ENCODE data around the gene MTREX. TPM values are rescaled to one million over a fixed set of nuclear protein-coding genes. Genes with fewer than 3 reads are reported as not detected.

The MTREX gene
- total RNA-seq, 6 experiments from 2014 or later = 65.1 to 78.2 (median 70.1) TPM

DNA sequence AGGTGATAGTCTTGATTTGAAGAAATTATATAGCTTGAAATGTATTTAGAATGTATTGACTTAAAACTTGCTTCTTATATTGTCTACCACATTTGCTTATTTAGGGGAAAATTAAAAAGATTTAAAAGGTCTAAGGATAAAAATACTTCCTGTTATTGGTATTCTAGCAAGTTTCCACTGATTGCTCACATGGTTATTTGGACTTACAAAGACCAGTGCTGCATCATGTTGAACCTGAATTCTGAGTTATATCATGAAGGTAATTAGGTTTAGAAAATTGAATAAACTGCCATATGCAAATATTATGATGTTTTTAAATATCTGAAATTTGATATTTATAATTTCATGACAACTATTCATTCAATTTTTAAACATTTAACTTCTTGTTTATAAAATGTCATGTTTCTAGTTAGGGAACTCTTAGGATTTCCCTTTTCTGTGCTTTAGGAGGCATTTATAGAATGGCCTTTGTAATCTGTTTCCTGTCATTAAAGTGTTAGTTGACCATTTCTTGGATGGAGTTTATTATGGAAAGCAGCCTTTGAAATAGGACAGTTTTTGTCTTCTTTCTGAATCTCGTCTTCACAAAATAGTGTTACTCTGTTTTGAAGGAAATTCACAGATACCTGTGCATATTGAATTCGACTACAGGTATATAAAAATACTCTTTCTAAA lies 85.8 kb downstream of the MTREX start:
- H3K9me3 Mint-ChIP-seq = no peaks in the 10 kb centered on the region
- TF ChIP-seq, protein P1, sequence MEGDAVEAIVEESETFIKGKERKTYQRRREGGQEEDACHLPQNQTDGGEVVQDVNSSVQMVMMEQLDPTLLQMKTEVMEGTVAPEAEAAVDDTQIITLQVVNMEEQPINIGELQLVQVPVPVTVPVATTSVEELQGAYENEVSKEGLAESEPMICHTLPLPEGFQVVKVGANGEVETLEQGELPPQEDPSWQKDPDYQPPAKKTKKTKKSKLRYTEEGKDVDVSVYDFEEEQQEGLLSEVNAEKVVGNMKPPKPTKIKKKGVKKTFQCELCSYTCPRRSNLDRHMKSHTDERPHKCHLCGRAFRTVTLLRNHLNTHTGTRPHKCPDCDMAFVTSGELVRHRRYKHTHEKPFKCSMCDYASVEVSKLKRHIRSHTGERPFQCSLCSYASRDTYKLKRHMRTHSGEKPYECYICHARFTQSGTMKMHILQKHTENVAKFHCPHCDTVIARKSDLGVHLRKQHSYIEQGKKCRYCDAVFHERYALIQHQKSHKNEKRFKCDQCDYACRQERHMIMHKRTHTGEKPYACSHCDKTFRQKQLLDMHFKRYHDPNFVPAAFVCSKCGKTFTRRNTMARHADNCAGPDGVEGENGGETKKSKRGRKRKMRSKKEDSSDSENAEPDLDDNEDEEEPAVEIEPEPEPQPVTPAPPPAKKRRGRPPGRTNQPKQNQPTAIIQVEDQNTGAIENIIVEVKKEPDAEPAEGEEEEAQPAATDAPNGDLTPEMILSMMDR (IDR thresholded peaks at IDR 0.05) = no peak
- H3K36me3 Mint-ChIP-seq (ENCODE audit: low read depth) = peaks cover 39% of the 10 kb centered on the region
- H3K4me1 Mint-ChIP-seq (ENCODE audit: low read depth) = no peaks in the 10 kb centered on the region
- no peaks in the 10 kb centered on the region; the same call in 1 of the 2 replicates for H3K27me3 Mint-ChIP-seq (ENCODE audit: insufficient read depth)
- H3K27ac Mint-ChIP-seq = no peak overlapping the region
- no peak for DNase-seq
- H3K4me3 Mint-ChIP-seq = no peak overlapping the region

DNA sequence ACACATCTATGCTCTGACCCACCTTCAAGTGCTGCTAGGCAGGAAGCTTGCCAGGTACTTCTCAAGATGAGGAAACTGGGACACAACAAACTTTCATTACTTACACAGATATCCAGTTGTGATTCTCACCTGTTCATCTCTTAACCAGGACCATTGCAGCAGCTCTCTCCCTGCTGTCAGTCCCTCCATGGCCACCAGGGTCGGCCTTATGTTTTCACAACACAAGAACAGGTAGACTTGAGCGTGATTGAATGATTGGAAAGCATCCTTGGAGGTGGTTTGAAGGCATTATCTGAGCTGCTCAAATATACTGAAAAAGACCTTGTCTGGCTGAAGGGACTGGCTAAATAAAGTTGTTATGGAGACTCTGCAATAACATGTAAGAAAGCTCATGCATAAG lies 94.4 kb downstream of the MTREX start:
- Mint-ChIP-seq H3K27ac (no peak overlapping the region), H3K36me3 (ENCODE audit: low read depth) (peaks cover 5% of the 10 kb centered on the region; the same call in 1 of the 2 replicates), H3K4me1 (ENCODE audit: low read depth) (no peaks in the 10 kb centered on the region), H3K4me3 (no peak overlapping the region), H3K9me3 (no peaks in the 10 kb centered on the region), H3K27me3 (ENCODE audit: insufficient read depth) (no peaks in the 10 kb centered on the region)
- TF ChIP-seq, protein P1 (IDR thresholded peaks at IDR 0.05) = peak; percentile 22
- DNase-seq = no peak

DNA sequence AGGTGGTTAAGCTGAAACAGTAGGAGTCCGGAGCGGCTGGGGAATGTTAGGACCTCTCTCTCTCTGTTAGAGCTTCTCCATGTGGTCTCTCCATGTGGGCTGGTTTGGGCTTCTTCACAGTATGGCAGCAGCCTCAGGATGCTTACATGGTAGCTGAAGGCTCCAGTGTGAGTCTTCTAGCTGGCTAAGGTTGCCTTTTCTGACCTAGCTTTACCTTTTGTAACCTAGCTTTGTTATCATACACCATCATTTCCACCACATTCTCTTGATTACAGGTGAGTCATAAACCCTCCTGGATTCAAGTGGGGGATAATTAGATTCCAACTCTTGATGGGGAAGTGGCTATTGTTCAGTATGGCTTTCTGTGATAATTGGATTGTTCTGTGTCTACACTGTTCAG lies 98.5 kb downstream of the MTREX start:
- no peaks in the 10 kb centered on the region; the same call in none of the 2 replicates for H3K36me3 Mint-ChIP-seq (ENCODE audit: low read depth)
- no peak overlapping the region for H3K4me3 Mint-ChIP-seq
- no peak for DNase-seq

DNA sequence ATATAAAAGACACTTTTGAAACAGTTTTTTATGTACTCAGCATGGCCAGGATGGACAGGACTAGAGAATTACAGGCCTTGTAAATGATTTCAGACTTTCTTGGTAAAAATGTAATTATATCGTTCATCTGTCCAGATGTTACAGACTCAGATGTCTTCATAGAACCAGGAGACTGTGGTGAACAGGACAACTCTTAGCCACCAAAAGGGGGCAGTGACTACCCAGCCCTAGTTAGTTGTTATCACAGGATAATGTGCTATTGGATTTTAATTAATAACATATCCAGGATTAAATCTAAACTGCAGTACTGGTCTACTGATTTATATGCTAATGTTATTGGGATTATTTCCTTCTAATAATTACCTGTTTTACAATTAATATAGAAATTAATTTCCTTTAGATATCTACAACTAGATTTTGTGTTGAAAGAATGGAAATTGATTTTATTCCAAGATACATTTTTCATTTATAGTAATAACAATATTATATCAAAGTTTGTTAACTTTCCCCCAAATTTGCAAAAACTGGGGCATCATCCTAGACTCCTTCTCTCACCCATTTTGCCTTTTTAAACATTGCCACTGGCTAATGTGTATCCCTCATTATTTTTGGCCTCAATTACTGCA lies 99.4 kb downstream of the MTREX start:
- TF ChIP-seq, protein P1 (IDR thresholded peaks at IDR 0.05) = peak; percentile 83
- H3K9me3 Mint-ChIP-seq = no peaks in the 10 kb centered on the region
- H3K4me3 Mint-ChIP-seq = no peak overlapping the region
- DNase-seq = peak; percentile 46
- peak overlapping the region; percentile 34; the same call in 1 of the 2 replicates for H3K27ac Mint-ChIP-seq
- peaks cover 17% of the 10 kb centered on the region for H3K4me1 Mint-ChIP-seq (ENCODE audit: low read depth)
- no peaks in the 10 kb centered on the region for H3K27me3 Mint-ChIP-seq (ENCODE audit: insufficient read depth)
- no peaks in the 10 kb centered on the region; the same call in none of the 2 replicates for H3K36me3 Mint-ChIP-seq (ENCODE audit: low read depth)

More for the DNA sequence above, 98.5 kb downstream of the MTREX start:
- TF ChIP-seq, protein P1 (IDR thresholded peaks at IDR 0.05) = no peak
- Mint-ChIP-seq H3K27ac (no peak overlapping the region), H3K27me3 (ENCODE audit: insufficient read depth) (no peaks in the 10 kb centered on the region), H3K4me1 (ENCODE audit: low read depth) (peaks cover 12% of the 10 kb centered on the region), H3K9me3 (no peaks in the 10 kb centered on the region)

DNA sequence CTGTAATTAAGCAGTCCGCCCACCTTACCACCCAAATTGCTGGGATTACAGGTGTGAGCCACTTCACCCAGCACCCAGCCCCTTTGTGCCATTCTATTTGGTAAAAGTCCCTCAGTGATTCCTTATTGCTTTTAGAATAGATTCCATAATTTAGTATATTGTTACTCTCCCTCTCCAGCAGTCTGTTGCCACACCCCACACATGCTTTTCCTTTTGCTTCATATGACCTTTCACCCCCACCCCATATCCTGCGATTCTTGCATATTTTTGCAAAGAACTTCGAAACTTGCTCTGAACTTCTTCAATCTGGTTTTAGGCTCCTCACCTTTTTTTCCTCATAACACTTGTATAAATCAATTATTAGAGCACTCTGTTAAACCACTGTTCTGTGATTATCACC lies 100.2 kb downstream of the MTREX start:
- peaks cover 17% of the 10 kb centered on the region for H3K4me1 Mint-ChIP-seq (ENCODE audit: low read depth)
- no peak for DNase-seq
- no peak overlapping the region for H3K27ac Mint-ChIP-seq
- no peaks in the 10 kb centered on the region; the same call in none of the 2 replicates for H3K36me3 Mint-ChIP-seq (ENCODE audit: low read depth)
- TF ChIP-seq, protein P1 (IDR thresholded peaks at IDR 0.05) = no peak
- no peaks in the 10 kb centered on the region for H3K9me3 Mint-ChIP-seq
- H3K27me3 Mint-ChIP-seq (ENCODE audit: insufficient read depth) = no peaks in the 10 kb centered on the region
- peak overlapping the region; percentile 4; the same call in 1 of the 2 replicates for H3K4me3 Mint-ChIP-seq

All from HFFc6 (cell line).